IMR-90 (cell line): ENCODE measurements around the gene CIZ1. TPM values are rescaled to one million over a fixed set of nuclear protein-coding genes. Genes with fewer than 3 reads are reported as not detected.

Experiments used
- ATAC-seq: fragments of 200-7000 bp; cut with Tn5 transposase; 2 replicates; pipeline ENCODE4 v1.9.1; 2020; ENCODE audit warnings: low read depth, mild to moderate bottlenecking, moderate library complexity
- BruUV-seq: library from RNA; stranded (reverse); fragments of 400-500 nt; replicated peaks from 2 replicates; lab custom pipeline; 2021; lab: Mats Ljungman, UMichigan
- CTCF ChIA-PET: fragments of 300-600 bp; formaldehyde crosslinking; extraction: SDS; loops from one replicate; lab custom pipeline; 2021; ENCODE audit warnings: antibody characterized with exemption; lab: Yijun Ruan, JAX
- POLR2A ChIA-PET: fragments of 300-600 bp; sonication (Branson Sonifier 250); formaldehyde crosslinking; loops from one replicate; lab custom pipeline; 2022; ENCODE audit warnings: antibody characterized with exemption; ENCODE audit not compliant: unreplicated experiment; lab: Charles Lee
- DNase-seq: peaks from one replicate; pipeline ENCODE4 v3.0.0; 2013
- H2AFZ ChIP-seq: replicated peaks from 2 replicates; pipeline ENCODE3; 2013; ENCODE audit warnings: low read length, mild to moderate bottlenecking; ENCODE audit not compliant: poor library complexity
- H2AK5ac ChIP-seq: 2 replicates; pipeline ENCODE4 v1.6.1; 2013; ENCODE audit warnings: low read depth, low read length, inconsistent platforms
- H2AK9ac ChIP-seq: replicated peaks from 2 replicates; pipeline ENCODE3; 2013; ENCODE audit warnings: mild to moderate bottlenecking, low read depth, low read length, moderate library complexity; ENCODE audit not compliant: poor library complexity
- H2BK120ac ChIP-seq: 2 replicates; pipeline ENCODE4 v1.6.1; 2013; ENCODE audit warnings: low read depth, low read length, inconsistent platforms
- H2BK15ac ChIP-seq: 3 replicates; pipeline ENCODE4 v1.6.1; 2013; ENCODE audit warnings: low read depth, low read length, inconsistent platforms
- H2BK20ac ChIP-seq: 2 replicates; pipeline ENCODE4 v1.6.1; 2013; ENCODE audit warnings: low read depth, mild to moderate bottlenecking, inconsistent platforms, low read length, moderate library complexity
- H2BK5ac ChIP-seq: 2 replicates; pipeline ENCODE4 v1.6.1; 2013; ENCODE audit warnings: mild to moderate bottlenecking, low read depth, low read length, inconsistent platforms; ENCODE audit not compliant: poor library complexity, severe bottlenecking
- H3K14ac ChIP-seq: replicated peaks from 2 replicates; pipeline ENCODE4 v1.6.1; 2013; ENCODE audit warnings: low read depth, low read length, inconsistent platforms
- H3K18ac ChIP-seq: 2 replicates; pipeline ENCODE4 v1.6.1; 2013; ENCODE audit warnings: low read depth, low read length, control low read depth
- H3K23ac ChIP-seq: 2 replicates; pipeline ENCODE4 v1.6.1; 2013; ENCODE audit warnings: low read depth, low read length, inconsistent platforms
- H3K27ac ChIP-seq: 2 replicates; pipeline ENCODE4 v1.5.1; 2013; ENCODE audit warnings: mild to moderate bottlenecking, control low read depth, low read length; ENCODE audit not compliant: insufficient read depth
- H3K27me3 ChIP-seq: 2 replicates; pipeline ENCODE4 v1.6.1; 2013; ENCODE audit warnings: low read length; ENCODE audit not compliant: control insufficient read depth, insufficient read depth
- H3K36me3 ChIP-seq: 2 replicates; pipeline ENCODE4 v1.6.1; 2013; ENCODE audit warnings: low read length, mixed read lengths; ENCODE audit not compliant: control insufficient read depth, insufficient read depth
- H3K4ac ChIP-seq: 2 replicates; pipeline ENCODE4 v1.6.1; 2013; ENCODE audit warnings: low read depth, low read length, inconsistent platforms
- H3K4me1 ChIP-seq: 2 replicates; pipeline ENCODE4 v1.6.1; 2013; ENCODE audit warnings: low read length, mixed read lengths; ENCODE audit not compliant: control insufficient read depth, insufficient read depth
- H3K4me2 ChIP-seq: 2 replicates; pipeline ENCODE4 v1.6.1; 2013; ENCODE audit warnings: low read depth, mild to moderate bottlenecking, control low read depth, low read length, moderate library complexity
- H3K4me3 ChIP-seq: 2 replicates; pipeline ENCODE4 v1.5.1; 2013; ENCODE audit warnings: low read depth, mild to moderate bottlenecking, control low read depth, low read length, moderate library complexity; ENCODE audit not compliant: insufficient read depth
- H3K56ac ChIP-seq: 2 replicates; pipeline ENCODE4 v1.6.1; 2013; ENCODE audit warnings: low read length, inconsistent platforms; ENCODE audit not compliant: insufficient read depth; ENCODE audit errors: extremely low read depth
- H3K79me1 ChIP-seq, 2 experiments: 2 replicates each; pipeline ENCODE4 v1.6.1; 2013; ENCODE audit warnings: low read length in 2 of 2, inconsistent platforms in 1 of 2, low read depth in 1 of 2
- H3K9ac ChIP-seq: 2 replicates; pipeline ENCODE4 v1.6.1; 2013; ENCODE audit warnings: low read depth, low read length, control low read depth
- H3K9me1 ChIP-seq: 2 replicates; pipeline ENCODE4 v1.6.1; 2013; ENCODE audit warnings: low read length, inconsistent platforms; ENCODE audit not compliant: insufficient read depth
- H3K9me3 ChIP-seq: 2 replicates; pipeline ENCODE4 v1.6.1; 2013; ENCODE audit warnings: low read length; ENCODE audit not compliant: control insufficient read depth, insufficient read depth
- H4K20me1 ChIP-seq: 2 replicates; pipeline ENCODE4 v1.6.1; 2013; ENCODE audit warnings: low read length, inconsistent platforms; ENCODE audit not compliant: insufficient read depth
- H4K5ac ChIP-seq: 2 replicates; pipeline ENCODE4 v1.6.1; 2013; ENCODE audit warnings: mild to moderate bottlenecking, low read depth, low read length, control low read depth
- H4K8ac ChIP-seq, 2 experiments: 2 replicates each; pipeline ENCODE4 v1.6.1; 2013; ENCODE audit warnings: low read depth in 2 of 2, low read length in 2 of 2, control low read depth in 1 of 2, inconsistent platforms in 1 of 2
- H4K91ac ChIP-seq: 2 replicates; pipeline ENCODE4 v1.6.1; 2013; ENCODE audit warnings: low read depth, low read length, inconsistent platforms; ENCODE audit not compliant: insufficient read depth
- BHLHE40 ChIP-seq: fragments of 150-350 bp; IDR thresholded peaks from 2 replicates; pipeline ENCODE4 v1.6.1; 2016; ENCODE audit warnings: mild to moderate bottlenecking, low read depth, low read length
- CEBPB ChIP-seq: IDR thresholded peaks from 2 replicates; pipeline ENCODE4 v1.6.1; 2012; ENCODE audit warnings: low read depth, low read length, improper control_type of control experiment
- CHD1 ChIP-seq: IDR thresholded peaks from 2 replicates; pipeline ENCODE4 v1.6.1; 2012; ENCODE audit warnings: low read depth, low read length, improper control_type of control experiment
- CTCF ChIP-seq: conservative IDR thresholded peaks from 2 replicates; pipeline ENCODE4 v1.5.1; 2012; ENCODE audit warnings: mild to moderate bottlenecking, low read depth, low read length, improper control_type of control experiment
- FOS ChIP-seq: fragments of 150-350 bp; IDR thresholded peaks from 2 replicates; pipeline ENCODE4 v1.6.1; 2016; ENCODE audit warnings: low read depth, low read length
- MAZ ChIP-seq: IDR thresholded peaks from 2 replicates; pipeline ENCODE4 v1.6.1; 2012; ENCODE audit warnings: low read depth, mild to moderate bottlenecking, low read length, improper control_type of control experiment, moderate library complexity, borderline replicate concordance
- MXI1 ChIP-seq: IDR thresholded peaks from 2 replicates; pipeline ENCODE4 v1.6.1; 2012; ENCODE audit warnings: low read depth, mild to moderate bottlenecking, low read length, moderate library complexity, borderline replicate concordance
- POLR2A ChIP-seq: IDR thresholded peaks from 2 replicates; pipeline ENCODE4 v1.6.1; 2012; ENCODE audit warnings: mild to moderate bottlenecking, low read depth, low read length
- RCOR1 ChIP-seq: IDR thresholded peaks from 2 replicates; pipeline ENCODE4 v1.6.1; 2012; ENCODE audit warnings: mild to moderate bottlenecking, low read length, improper control_type of control experiment; ENCODE audit not compliant: insufficient replicate concordance
- USF2 ChIP-seq: fragments of 150-350 bp; IDR thresholded peaks from 2 replicates; pipeline ENCODE4 v1.6.1; 2017; ENCODE audit warnings: mild to moderate bottlenecking, antibody characterized with exemption, low read length, low read depth
- WGBS, 2 experiments: methylation state at CpG; one replicate each; pipeline versions ENCODE4 v1.1.5 to v1.1.7; 2013; ENCODE audit warnings: missing lambda C conversion rate in 2 of 2; ENCODE audit not compliant: insufficient read length in 1 of 2; ENCODE audit errors: extremely low coverage in 2 of 2; 5-methylcytosine and 5-hydroxymethylcytosine counted together
- dilution Hi-C: fragments of 300-500 bp; cut with HindIII; formaldehyde crosslinking; loops from one replicate; pipeline ENCODE4 v1.14.3; 2018; ENCODE audit warnings: low sequenced_read_pairs; ENCODE audit not compliant: unreplicated experiment
- in situ Hi-C: fragments of 300-500 bp; cut with MboI; formaldehyde crosslinking; loops from 3 replicates; pipeline ENCODE4 v1.14.3; 2019; ENCODE audit warnings: low sequenced_read_pairs, inconsistent platforms, mixed read lengths
- intact Hi-C: fragments of 100-400 bp; cut with micrococcal nuclease; formaldehyde crosslinking; loops from 2 replicates; pipeline ENCODE4 v1.10.0; 2022
- polyA plus RNA-seq, 3 experiments: library from polyadenylated mRNA; depleted of rRNA; stranded (reverse); fragments of >200 nt; gene quantifications; 2 replicates each; pipeline ENCODE4 v1.2.3, GENCODE V29; 2012; ENCODE audit warnings: low replicate concordance in 1 of 3
- total RNA-seq: library from RNA; depleted of rRNA; stranded (reverse); fragments of >200 nt; gene quantifications from 2 replicates; pipeline ENCODE4 v1.2.3, GENCODE V29; 2012

Gene CIZ1
- total and polyA plus RNA-seq, 2 of the 4 experiments (the other 2 are of a cell fraction), result 13.8 to 51.9 TPM

GRCh38 chr9:128136816-128137793, 54.3 kb downstream of the CIZ1 start:
- H3K27me3 ChIP-seq, result peaks cover 10% of the 10 kb centered on the region
- no peak overlapping the region for H2BK5ac ChIP-seq
- H2AK5ac ChIP-seq, result peak overlapping the region; percentile 49
- POLR2A ChIA-PET, result no interaction called here
- H3K14ac ChIP-seq, result 0 out of 2 replicates have a peak overlapping the region, but pooled peaks have one; percentile 1
- peak; percentile 82 for ATAC-seq
- H4K20me1 ChIP-seq, result 0 out of 2 replicates have a peak, but pooled peaks cover 4% of the 10 kb centered on the region
- no peak overlapping the region for H2BK20ac ChIP-seq
- no peak overlapping the region for H3K4me3 ChIP-seq
- H3K9me1 ChIP-seq, result peaks cover 8% of the 10 kb centered on the region
- no peaks in the 10 kb centered on the region; the same call in 1 of the 2 replicates for H3K9me3 ChIP-seq
- dilution Hi-C loops (no loop called here), intact Hi-C loops (no loop called here), in situ Hi-C loops (no loop called here)
- 69% methylated on average over 7 of the region's 18 CpGs; no CpG with 5 or more reads in 1 of the 2 experiments for WGBS, 2 experiments
- no peak overlapping the region for H4K5ac ChIP-seq
- H3K4me1 ChIP-seq, result peaks cover 6% of the 10 kb centered on the region
- H2BK120ac ChIP-seq, result 0 out of 2 replicates have a peak overlapping the region, but pooled peaks have one; percentile 16
- TF ChIP-seq BHLHE40 (peak; percentile 96), MAZ (no peak), USF2 (no peak), CHD1 (no peak), POLR2A (no peak), MXI1 (no peak), CTCF (no peak), RCOR1 (no peak), CEBPB (0 out of 2 replicates have a peak, but pooled peaks have one; percentile 5), FOS (0 out of 2 replicates have a peak, but pooled peaks have one; percentile 17)
- H3K4me2 ChIP-seq, result no peak overlapping the region
- H3K18ac ChIP-seq, result no peak overlapping the region
- no peak overlapping the region for H2BK15ac ChIP-seq
- no peak overlapping the region for H4K8ac ChIP-seq
- no TSS peak for BruUV-seq
- H3K4ac ChIP-seq, result peak overlapping the region; percentile 36
- DNase-seq, result peak; percentile 87
- H2AFZ ChIP-seq, result no peak overlapping the region
- no peak overlapping the region for H2AK9ac ChIP-seq
- no peak overlapping the region for H3K9ac ChIP-seq
- no peak overlapping the region for H3K23ac ChIP-seq
- CTCF ChIA-PET, result interaction anchor here (1.7 kb wide), 1 partner anchor 19 kb away, joined by 5 read pairs; no protein-coding TSS in a partner anchor
- H3K79me1 ChIP-seq, result no peaks in the 10 kb centered on the region
- no peak overlapping the region for H3K56ac ChIP-seq
- peak overlapping the region; percentile 40; the same call in 1 of the 2 replicates for H4K91ac ChIP-seq
- H3K36me3 ChIP-seq, result no peaks in the 10 kb centered on the region
- no peak overlapping the region for H3K27ac ChIP-seq
